ENCODE data around the gene CLCN4. TPM values are rescaled to one million over a fixed set of nuclear protein-coding genes. Genes with fewer than 3 reads are reported as not detected.

The CLCN4 gene
- total RNA-seq, 1 experiment from 2014 or later: 3.1 TPM

DNA sequence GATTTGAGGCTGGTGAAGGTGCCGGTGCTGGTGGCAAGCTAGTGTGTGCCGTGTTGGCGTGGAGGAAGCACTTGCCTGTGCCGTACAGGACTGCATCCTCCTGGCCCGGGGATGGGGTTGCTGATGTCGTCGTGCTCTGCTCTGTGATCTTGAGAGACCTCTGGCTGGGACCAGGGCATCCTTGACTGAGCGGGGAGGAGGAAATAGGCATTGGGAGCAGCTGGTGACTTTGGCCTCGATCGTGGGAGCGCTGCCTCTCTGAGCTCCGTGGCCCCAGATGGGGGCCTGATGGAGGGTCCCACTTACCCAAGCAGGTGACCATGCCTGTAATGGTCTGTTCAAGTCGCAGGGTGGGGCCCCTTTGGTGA, 31.5 kb upstream of the CLCN4 start:
- BruUV-seq (replicated peaks): no TSS peak
- no peak for DNase-seq

DNA sequence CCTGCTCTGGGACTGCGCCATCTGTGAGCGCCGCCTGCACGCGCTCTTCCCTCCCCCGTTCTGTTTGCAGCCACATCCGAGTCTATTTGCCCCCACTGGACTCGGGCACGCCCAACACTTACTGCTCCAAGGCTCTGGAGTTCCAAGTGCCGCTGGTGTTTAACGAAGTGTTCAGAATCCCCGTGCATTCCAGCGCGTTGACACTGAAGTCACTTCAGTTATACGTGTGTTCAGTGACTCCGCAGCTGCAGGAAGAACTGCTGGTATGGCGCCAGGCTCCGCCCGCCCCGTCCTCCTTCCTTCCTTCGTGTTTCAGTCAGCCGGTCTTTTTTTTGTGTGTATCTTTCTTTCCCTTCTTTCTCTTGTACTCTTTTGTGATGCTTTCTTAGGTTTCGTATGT, 30.7 kb upstream of the CLCN4 start:
- H3K27me3 ChIP-seq (ENCODE audit: insufficient read depth, low read depth): no peaks in the 10 kb centered on the region
- DNase-seq: no peak
- peaks cover 10% of the 10 kb centered on the region; the same call in 1 of the 2 replicates for H3K9me3 ChIP-seq (ENCODE audit: insufficient read depth, low read depth)
- H3K79me2 ChIP-seq (ENCODE audit: low read depth): no peaks in the 10 kb centered on the region
- CTCF ChIA-PET: no interaction called here
- H3K4me1 ChIP-seq (replicated peaks; ENCODE audit: insufficient read depth): no peaks in the 10 kb centered on the region
- no peaks in the 10 kb centered on the region for H3F3A ChIP-seq (ENCODE audit: insufficient read depth, low read depth)
- H3K36me3 ChIP-seq (ENCODE audit: low read depth): peaks cover 7% of the 10 kb centered on the region; the same call in 1 of the 2 replicates
- POLR2A ChIA-PET (ENCODE audit: unreplicated experiment): no interaction called here
- no peak for TF ChIP-seq EZH2 (IDR thresholded peaks at IDR 0.05; ENCODE audit: low read depth)
- TF ChIP-seq, protein P1, sequence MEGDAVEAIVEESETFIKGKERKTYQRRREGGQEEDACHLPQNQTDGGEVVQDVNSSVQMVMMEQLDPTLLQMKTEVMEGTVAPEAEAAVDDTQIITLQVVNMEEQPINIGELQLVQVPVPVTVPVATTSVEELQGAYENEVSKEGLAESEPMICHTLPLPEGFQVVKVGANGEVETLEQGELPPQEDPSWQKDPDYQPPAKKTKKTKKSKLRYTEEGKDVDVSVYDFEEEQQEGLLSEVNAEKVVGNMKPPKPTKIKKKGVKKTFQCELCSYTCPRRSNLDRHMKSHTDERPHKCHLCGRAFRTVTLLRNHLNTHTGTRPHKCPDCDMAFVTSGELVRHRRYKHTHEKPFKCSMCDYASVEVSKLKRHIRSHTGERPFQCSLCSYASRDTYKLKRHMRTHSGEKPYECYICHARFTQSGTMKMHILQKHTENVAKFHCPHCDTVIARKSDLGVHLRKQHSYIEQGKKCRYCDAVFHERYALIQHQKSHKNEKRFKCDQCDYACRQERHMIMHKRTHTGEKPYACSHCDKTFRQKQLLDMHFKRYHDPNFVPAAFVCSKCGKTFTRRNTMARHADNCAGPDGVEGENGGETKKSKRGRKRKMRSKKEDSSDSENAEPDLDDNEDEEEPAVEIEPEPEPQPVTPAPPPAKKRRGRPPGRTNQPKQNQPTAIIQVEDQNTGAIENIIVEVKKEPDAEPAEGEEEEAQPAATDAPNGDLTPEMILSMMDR (conservative IDR thresholded peaks at IDR 0.05): no peak
- H3K27ac ChIP-seq: no peak overlapping the region
- H3K4me2 ChIP-seq: no peak overlapping the region
- no peak overlapping the region for H3K4me3 ChIP-seq
- H4K20me1 ChIP-seq (ENCODE audit: insufficient read depth): no peaks in the 10 kb centered on the region
- H2AFZ ChIP-seq: no peak overlapping the region
- no peaks in the 10 kb centered on the region for H3K9me2 ChIP-seq (ENCODE audit: insufficient read depth)
- BruUV-seq (replicated peaks): no TSS peak
- intact Hi-C loops (cut with micrococcal nuclease; ENCODE audit: unreplicated experiment): no loop called here

More for the DNA sequence above, 31.5 kb upstream of the CLCN4 start:
- Histone ChIP-seq H3K27ac (no peak overlapping the region), H3F3A (ENCODE audit: insufficient read depth, low read depth) (0 out of 2 replicates have a peak, but pooled peaks cover 1% of the 10 kb centered on the region), H3K79me2 (ENCODE audit: low read depth) (no peaks in the 10 kb centered on the region), H3K36me3 (ENCODE audit: low read depth) (peaks cover 15% of the 10 kb centered on the region), H4K20me1 (ENCODE audit: insufficient read depth) (no peaks in the 10 kb centered on the region), H3K9me3 (ENCODE audit: insufficient read depth, low read depth) (peaks cover 18% of the 10 kb centered on the region), H2AFZ (no peak overlapping the region), H3K4me2 (no peak overlapping the region), H3K4me3 (no peak overlapping the region), H3K9me2 (ENCODE audit: insufficient read depth) (no peaks in the 10 kb centered on the region), H3K27me3 (ENCODE audit: insufficient read depth, low read depth) (no peaks in the 10 kb centered on the region), H3K4me1 (replicated peaks; ENCODE audit: insufficient read depth) (no peaks in the 10 kb centered on the region)
- intact Hi-C loops (cut with micrococcal nuclease; ENCODE audit: unreplicated experiment): no loop called here
- CTCF ChIA-PET: no interaction called here
- POLR2A ChIA-PET (ENCODE audit: unreplicated experiment): no interaction called here
- no peak for TF ChIP-seq EZH2 (IDR thresholded peaks at IDR 0.05; ENCODE audit: low read depth)
- TF ChIP-seq, protein P1 (conservative IDR thresholded peaks at IDR 0.05): no peak

DNA sequence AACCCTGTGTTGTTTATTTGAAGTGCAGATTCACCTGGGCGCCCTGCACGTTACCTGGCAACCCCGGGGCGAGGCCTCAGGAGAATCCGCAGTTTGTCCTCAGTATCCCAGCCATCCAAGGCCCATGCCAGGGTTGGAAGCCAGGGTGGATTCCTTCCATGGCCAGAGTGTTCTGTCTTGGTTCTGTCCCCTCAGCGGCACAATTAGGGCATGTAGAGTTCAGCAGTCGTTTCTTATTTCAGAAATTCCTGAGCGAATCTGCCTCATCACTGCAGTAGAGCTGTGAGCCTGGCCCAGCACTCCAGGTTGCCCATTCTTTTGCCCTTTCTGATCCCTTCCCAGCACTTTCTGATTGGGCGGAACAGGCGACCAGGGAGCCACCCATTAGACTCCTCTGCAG, 29.9 kb upstream of the CLCN4 start:
- Histone ChIP-seq H3K4me1 (replicated peaks; ENCODE audit: insufficient read depth) (no peaks in the 10 kb centered on the region), H3K9me2 (ENCODE audit: insufficient read depth) (no peaks in the 10 kb centered on the region), H3K4me3 (no peak overlapping the region), H3K9me3 (ENCODE audit: insufficient read depth, low read depth) (peaks cover 4% of the 10 kb centered on the region; the same call in 1 of the 2 replicates), H3K27ac (no peak overlapping the region), H2AFZ (no peak overlapping the region), H3K4me2 (no peak overlapping the region), H3K79me2 (ENCODE audit: low read depth) (no peaks in the 10 kb centered on the region), H4K20me1 (ENCODE audit: insufficient read depth) (no peaks in the 10 kb centered on the region), H3K27me3 (ENCODE audit: insufficient read depth, low read depth) (no peaks in the 10 kb centered on the region), H3F3A (ENCODE audit: insufficient read depth, low read depth) (no peaks in the 10 kb centered on the region), H3K36me3 (ENCODE audit: low read depth) (peaks cover 3% of the 10 kb centered on the region; the same call in 1 of the 2 replicates)
- no peak for DNase-seq
- intact Hi-C loops (cut with micrococcal nuclease; ENCODE audit: unreplicated experiment): no loop called here
- TF ChIP-seq, protein P1 (conservative IDR thresholded peaks at IDR 0.05): no peak
- no peak for TF ChIP-seq EZH2 (IDR thresholded peaks at IDR 0.05; ENCODE audit: low read depth)
- CTCF ChIA-PET: no interaction called here
- POLR2A ChIA-PET (ENCODE audit: unreplicated experiment): no interaction called here
- no TSS peak for BruUV-seq (replicated peaks)
